Esophagus (tissue), 2 donors: ENCODE results near the gene TMIE. TPM values are rescaled to one million over a fixed set of nuclear protein-coding genes. Genes with fewer than 3 reads are reported as not detected.
"Not testable (repeated sequence)": the region's sequence is repeated elsewhere in the genome, so short reads cannot be mapped to it uniquely, and the experiment has no call there.

Experiments
- H3K27ac ChIP-seq, 2 donors: one replicate each; pipeline ENCODE4 v1.5.1; 2013; ENCODE audit warnings: low read depth in 2 of 2, mild to moderate bottlenecking in 2 of 2, inconsistent platforms in 1 of 2, low read length in 1 of 2, moderate library complexity in 1 of 2
- H3K27me3 ChIP-seq, 2 donors: one replicate each; pipeline ENCODE4 v1.6.1; 2013; ENCODE audit warnings: low read length in 2 of 2, control low read depth in 1 of 2, mild to moderate bottlenecking in 1 of 2; ENCODE audit not compliant: insufficient read depth in 2 of 2, control insufficient read depth in 1 of 2
- H3K36me3 ChIP-seq, 2 donors: one replicate each; pipeline ENCODE4 v1.6.1; 2013; ENCODE audit warnings: low read length in 1 of 2; ENCODE audit not compliant: control insufficient read depth in 2 of 2, insufficient read depth in 2 of 2
- H3K4me1 ChIP-seq, 2 donors: one replicate each; pipeline ENCODE4 v1.6.1; 2013; ENCODE audit warnings: low read length in 1 of 2; ENCODE audit not compliant: control insufficient read depth in 2 of 2, insufficient read depth in 2 of 2
- H3K4me3 ChIP-seq, 2 donors: one replicate each; pipeline ENCODE4 v1.5.1; 2013; ENCODE audit warnings: low read length in 2 of 2, mild to moderate bottlenecking in 2 of 2, low read depth in 1 of 2, moderate library complexity in 1 of 2
- H3K9me3 ChIP-seq, 2 donors: one replicate each; pipeline ENCODE4 v1.6.1; 2013; ENCODE audit warnings: mild to moderate bottlenecking in 2 of 2, low read depth in 1 of 2, low read length in 1 of 2, moderate library complexity in 1 of 2; ENCODE audit not compliant: control insufficient read depth in 2 of 2, insufficient read depth in 1 of 2
- WGBS, 2 donors: extraction: QIAGEN DNeasy Blood & Tissue Kit; methylation state at CpG; one replicate each; pipeline ENCODE4 v1.1.7; 2013; 5-methylcytosine and 5-hydroxymethylcytosine counted together
- polyA plus RNA-seq, 2 donors: library from polyadenylated mRNA; stranded (reverse); fragments of 200-250 nt; gene quantifications; one replicate each; pipeline ENCODE4 v1.2.3, GENCODE V29; 2013
- donor health status: healthy with polysubstance abuse.
- donor health status: Bipolar disorder and iron deficiency.

TMIE gene
- polyA plus RNA-seq, 2 donors = 1.2 to 2.5 TPM

DNA sequence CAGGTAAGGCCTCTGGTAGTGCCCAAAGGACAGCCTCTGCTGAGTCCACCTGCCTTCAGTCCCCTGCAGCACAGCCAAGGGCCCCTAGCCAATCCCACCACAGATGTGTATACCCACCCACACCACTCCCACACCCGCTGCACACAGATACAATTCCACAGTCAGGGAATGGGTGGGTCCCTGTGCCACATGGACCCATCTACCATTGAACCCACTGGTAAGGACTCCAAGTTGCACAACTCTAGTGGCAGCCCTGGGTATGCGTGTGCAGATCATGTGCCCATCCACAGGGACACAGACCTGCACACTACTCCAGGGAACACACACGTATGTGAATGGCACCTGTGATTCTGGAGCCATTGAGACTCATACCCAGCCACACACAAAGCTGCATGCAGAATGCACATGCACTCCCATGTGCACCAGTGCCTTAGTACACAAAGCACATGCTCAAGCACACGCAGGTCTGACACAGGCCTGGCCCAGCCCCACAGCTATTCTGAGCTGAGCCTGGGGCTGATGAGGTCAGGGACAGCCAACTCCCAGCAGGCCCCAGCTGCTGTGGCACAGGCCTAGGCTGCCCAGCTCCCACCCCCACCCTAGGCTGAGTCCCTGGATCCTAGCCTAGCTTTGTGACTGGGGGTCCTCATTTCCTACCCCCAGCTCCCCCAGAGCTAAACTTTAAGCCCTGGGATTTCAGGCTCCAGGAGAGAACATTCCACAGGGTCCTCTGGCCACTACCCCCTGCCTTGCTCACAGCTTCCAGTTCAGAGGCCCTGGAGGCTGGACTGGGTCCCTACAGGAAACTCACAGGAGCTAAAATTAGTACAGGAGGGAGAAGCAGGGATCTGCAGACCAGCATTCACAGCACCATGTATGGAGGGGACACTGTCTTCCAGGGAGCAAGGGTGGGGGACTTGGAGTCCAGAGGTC, 5.0 kb upstream of the TMIE start:
- no peak overlapping the region for H3K4me3 ChIP-seq
- WGBS, 2 donors = 71 to 76% methylated on average over 4 of the region's 4 CpGs
- no peaks in the 10 kb centered on the region for H3K36me3 ChIP-seq
- H3K4me1 ChIP-seq = peaks cover 11 to 30% of the 10 kb centered on the region in 2 donors
- H3K9me3 ChIP-seq = no peaks in the 10 kb centered on the region
- H3K27me3 ChIP-seq = no peaks in the 10 kb centered on the region
- H3K27ac ChIP-seq = peak overlapping the region; percentile 76 to 97

DNA sequence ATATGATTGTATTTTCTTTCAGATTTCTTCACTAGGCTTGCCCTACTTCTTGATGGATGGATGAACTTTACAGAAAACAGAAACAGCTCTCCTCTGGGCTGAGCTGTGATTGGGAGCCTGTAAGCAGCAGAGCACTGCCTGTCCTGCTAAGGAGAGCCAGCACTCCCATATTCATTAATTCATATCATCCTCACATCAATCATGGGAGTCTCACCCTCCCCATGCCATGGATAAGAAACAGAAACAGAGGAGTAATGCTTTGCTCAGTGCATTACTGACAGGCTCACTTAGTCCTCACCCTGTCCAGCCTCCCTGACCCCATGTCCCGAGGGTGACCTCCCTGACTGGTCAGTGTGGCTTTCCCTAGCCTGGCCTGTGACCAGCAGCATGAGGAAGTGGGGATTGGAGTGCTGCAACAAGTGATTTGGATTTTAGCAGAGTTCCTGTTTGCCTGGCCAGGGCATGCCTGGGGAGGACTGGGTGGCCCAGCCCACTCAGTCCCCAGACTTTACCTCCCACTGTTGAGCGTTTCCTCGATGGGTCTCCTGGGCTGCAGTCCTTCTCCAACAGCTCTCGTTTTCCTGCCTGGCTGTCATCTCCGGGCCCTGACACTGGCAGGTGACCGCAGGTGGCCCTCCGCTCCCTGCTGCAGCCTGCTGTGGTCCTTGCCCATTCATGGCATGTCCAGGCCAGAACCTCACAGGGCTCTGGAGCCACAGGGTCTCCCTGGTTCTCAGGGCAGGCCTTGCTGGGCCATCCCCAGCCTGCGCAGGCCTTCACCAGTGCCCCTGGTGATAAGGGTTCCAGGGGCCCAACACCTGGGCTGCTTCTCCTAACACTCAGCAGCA, 1.3 kb upstream of the TMIE start:
- Histone ChIP-seq H3K4me1 (peaks cover 11 to 16% of the 10 kb centered on the region in 2 donors), H3K9me3 (no peaks in the 10 kb centered on the region), H3K36me3 (no peaks in the 10 kb centered on the region), H3K4me3 (no peak overlapping the region), H3K27me3 (no peaks in the 10 kb centered on the region), H3K27ac (no peak overlapping the region)
- WGBS, 2 donors = 78 to 87% methylated on average over 8 of the region's 8 CpGs

DNA sequence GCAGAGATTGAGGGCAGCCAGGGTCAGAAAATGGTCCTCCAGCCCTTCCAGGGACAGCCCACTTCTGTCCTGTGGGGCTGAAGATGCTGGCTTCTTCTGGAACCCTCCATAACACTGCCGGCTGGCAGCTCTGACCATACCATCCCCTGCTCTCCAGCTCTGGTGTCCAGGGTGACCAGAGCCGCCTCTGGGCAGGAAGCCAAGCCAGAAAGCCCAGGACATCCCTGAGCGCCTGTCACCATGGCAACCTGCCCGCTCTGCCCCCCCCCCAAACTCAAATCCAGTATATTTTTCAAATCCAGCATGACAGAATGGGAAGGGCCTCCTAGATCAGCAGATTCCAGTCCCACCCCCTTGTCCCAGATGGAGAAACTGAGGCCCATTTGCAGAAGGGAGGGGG, 420 bp upstream of the TMIE start:
- Histone ChIP-seq H3K36me3 (no peaks in the 10 kb centered on the region), H3K4me1 (peaks cover 9 to 11% of the 10 kb centered on the region in 2 donors), H3K4me3 (no peak overlapping the region), H3K27ac (no peak overlapping the region), H3K9me3 (no peaks in the 10 kb centered on the region), H3K27me3 (no peaks in the 10 kb centered on the region)
- WGBS, 2 donors = 39 to 47% methylated on average over 4 of the region's 4 CpGs

GRCh38 chr3:46702246-46703012, 1.2 kb downstream of the TMIE start:
- no peak overlapping the region for H3K4me3 ChIP-seq
- H3K27ac ChIP-seq = no peak overlapping the region
- H3K9me3 ChIP-seq = no peaks in the 10 kb centered on the region
- H3K36me3 ChIP-seq = no peaks in the 10 kb centered on the region
- 79 to 92% methylated on average over 4 of the region's 4 CpGs for WGBS, 2 donors
- H3K4me1 ChIP-seq = peaks cover 4 to 6% of the 10 kb centered on the region in 2 donors
- H3K27me3 ChIP-seq = no peaks in the 10 kb centered on the region

GRCh38 chr3:46703013-46703520, 1.9 kb downstream of the TMIE start:
- H3K4me3 ChIP-seq = no peak overlapping the region
- H3K4me1 ChIP-seq = peaks cover 4 to 6% of the 10 kb centered on the region in 2 donors
- H3K27me3 ChIP-seq = no peaks in the 10 kb centered on the region
- H3K9me3 ChIP-seq = no peaks in the 10 kb centered on the region
- H3K36me3 ChIP-seq = no peaks in the 10 kb centered on the region
- 87 to 89% methylated on average over 4 of the region's 4 CpGs for WGBS, 2 donors
- no peak overlapping the region for H3K27ac ChIP-seq

GRCh38 chr3:46704346-46704745, 3.2 kb downstream of the TMIE start:
- H3K4me3 ChIP-seq, H3K36me3 ChIP-seq, H3K4me1 ChIP-seq, H3K9me3 ChIP-seq, H3K27me3 ChIP-seq, H3K27ac ChIP-seq: not testable (repeated sequence)
- WGBS, 2 donors = 41 to 43% methylated on average over 7 of the region's 7 CpGs

DNA sequence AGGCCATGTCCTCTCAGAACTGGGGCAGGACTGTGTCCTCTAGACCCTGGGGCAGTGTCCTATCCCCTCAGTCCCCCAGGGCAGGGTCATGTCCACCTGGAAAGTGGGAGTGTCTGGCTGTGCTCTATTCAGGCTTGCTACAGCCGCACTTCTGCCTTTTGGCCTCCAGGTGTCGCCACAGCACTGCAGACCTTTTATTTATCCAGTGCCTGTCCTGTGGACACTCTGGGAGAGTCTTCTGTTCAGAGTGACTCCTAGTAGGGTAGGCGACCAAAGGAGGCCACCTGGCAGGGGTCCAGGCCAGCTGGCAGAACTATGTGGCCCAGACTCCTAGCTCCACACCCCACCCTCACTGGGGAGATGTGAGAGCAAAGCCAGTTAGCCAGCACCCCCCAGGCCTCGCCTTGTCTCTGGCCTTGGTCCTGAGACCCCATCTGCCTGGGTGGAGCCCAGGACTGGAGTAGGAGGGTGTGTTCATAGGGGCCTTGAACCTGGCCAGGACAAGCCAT, 3.9 kb downstream of the TMIE start:
- Histone ChIP-seq H3K9me3 (no peaks in the 10 kb centered on the region), H3K27ac (no peak overlapping the region), H3K36me3 (no peaks in the 10 kb centered on the region), H3K27me3 (no peaks in the 10 kb centered on the region), H3K4me3 (no peak overlapping the region), H3K4me1 (peaks cover 4 to 6% of the 10 kb centered on the region in 2 donors)
- 21 to 26% methylated on average over 4 of the region's 4 CpGs for WGBS, 2 donors

DNA sequence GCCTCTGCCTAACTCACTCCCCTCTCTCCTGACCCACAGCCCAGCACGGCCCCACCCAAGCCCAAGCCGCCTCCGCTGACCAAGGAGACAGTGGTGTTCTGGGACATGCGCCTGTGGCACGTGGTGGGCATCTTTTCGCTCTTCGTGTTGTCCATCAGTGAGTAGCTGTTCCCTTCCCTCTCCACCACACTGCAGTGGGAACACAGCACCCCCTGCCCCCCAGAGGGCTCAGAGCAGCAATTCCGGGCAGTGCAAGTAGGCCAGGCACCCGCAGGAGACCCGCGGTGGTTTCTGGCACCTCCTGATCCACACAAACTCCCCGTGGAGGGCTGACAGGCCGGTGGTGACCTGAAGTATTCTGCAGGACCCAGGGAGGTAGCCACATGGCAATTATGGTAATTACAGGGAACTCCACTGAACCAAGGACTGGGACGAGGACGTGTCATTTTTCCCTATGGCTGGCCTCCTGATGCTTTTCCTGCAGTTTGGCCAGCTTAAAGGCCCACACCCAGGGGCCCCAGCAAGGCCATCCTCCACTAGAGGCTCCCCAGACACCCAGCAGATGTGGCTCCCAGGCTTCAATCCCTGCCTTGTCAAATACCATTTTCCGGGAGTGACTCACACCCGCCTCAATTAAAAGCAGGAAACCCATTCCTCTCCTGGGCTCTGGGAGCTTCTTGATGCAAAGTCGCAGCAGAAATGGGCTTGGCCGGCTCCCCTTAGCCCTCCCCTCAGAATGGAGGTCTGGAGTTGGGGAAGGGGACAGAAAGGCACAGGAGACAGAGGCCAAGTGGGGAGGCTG, 4.8 kb downstream of the TMIE start:
- WGBS, 2 donors = 76 to 77% methylated on average over 19 of the region's 19 CpGs
- Histone ChIP-seq H3K4me1 (peaks cover 4 to 6% of the 10 kb centered on the region in 2 donors), H3K36me3 (no peaks in the 10 kb centered on the region), H3K27ac (no peak overlapping the region), H3K9me3 (no peaks in the 10 kb centered on the region), H3K27me3 (no peaks in the 10 kb centered on the region), H3K4me3 (no peak overlapping the region)
